K562 (cell line): ENCODE measurements around the gene CBFA2T3. TPM values are rescaled to one million over a fixed set of nuclear protein-coding genes. Genes with fewer than 3 reads are reported as not detected.

Experiments
- ATAC-seq: fragments of 200-7000 bp; cut with Tn5 transposase; 3 replicates; pipeline ENCODE4 v1.9.1; 2020; ENCODE audit warnings: moderate library complexity
- BruUV-seq: library from RNA; stranded (reverse); fragments of 400-500 nt; replicated peaks from 2 replicates; lab custom pipeline; 2021; lab: Mats Ljungman, UMichigan
- CTCF ChIA-PET: fragments of 300-600 bp; formaldehyde crosslinking; extraction: SDS; loops from one replicate; lab custom pipeline; 2021; ENCODE audit warnings: low intra/inter-chr PET ratio; lab: Yijun Ruan, JAX
- POLR2A ChIA-PET: fragments of 300-600, 350-650 bp; sonication (Branson Sonifier 250); formaldehyde crosslinking; extraction: SDS; loops from one replicate; lab custom pipeline; 2021; ENCODE audit warnings: antibody characterized with exemption, inconsistent platforms; lab: Yijun Ruan, JAX
- DNase-seq, 4 experiments: peaks; one replicate each; pipeline versions ENCODE4 v3.0.0 to v3.0.0-alpha.2; 2011 to 2018; ENCODE audit warnings: low spot score in 3 of 4, mixed read lengths in 3 of 4; ENCODE audit errors: extremely low read depth in 1 of 4
- FAIRE-seq: peaks from 2 replicates; lab custom pipeline; 2011; peaks lifted over from hg19 to GRCh38; lab: Jason Lieb, UNC
- H2AFZ ChIP-seq: 2 replicates; pipeline ENCODE4 v1.6.0; 2011; ENCODE audit warnings: low read depth, low read length, control low read depth, inconsistent platforms
- H3K27ac ChIP-seq: fragments of 200-600 bp; 3 replicates; pipeline ENCODE4 v1.8.0; 2011; ENCODE audit warnings: low read depth, mild to moderate bottlenecking, control low read depth, inconsistent platforms, low read length, moderate library complexity, mixed read lengths; ENCODE audit errors: extremely low read depth
- H3K27me3 ChIP-seq, 2 experiments: fragments of 300-600 bp in 1 of 2; 2 replicates in 1 of 2; 3 replicates in 1 of 2; pipeline versions ENCODE4 v1.6.0 to v1.8.0; 2011; ENCODE audit warnings: inconsistent platforms in 2 of 2, low read length in 2 of 2, mild to moderate bottlenecking in 1 of 2, mixed read lengths in 1 of 2, moderate library complexity in 1 of 2; ENCODE audit not compliant: control insufficient read depth in 2 of 2, insufficient read depth in 2 of 2
- H3K36me3 ChIP-seq: fragments of 300-600 bp; 3 replicates; pipeline ENCODE4 v1.8.0; 2011; ENCODE audit warnings: mild to moderate bottlenecking, low read length, inconsistent platforms; ENCODE audit not compliant: control insufficient read depth, insufficient read depth
- H3K4me1 ChIP-seq, 2 experiments: fragments of 200-600 bp in 1 of 2; replicated peaks in 1 of 2; 2 replicates in 1 of 2; 3 replicates in 1 of 2; pipeline versions ENCODE4 v1.5.1 to v1.8.0; 2011; ENCODE audit warnings: inconsistent platforms in 2 of 2, low read length in 2 of 2, mild to moderate bottlenecking in 1 of 2, mixed read lengths in 1 of 2, moderate library complexity in 1 of 2; ENCODE audit not compliant: control insufficient read depth in 2 of 2, insufficient read depth in 2 of 2
- H3K4me2 ChIP-seq: 2 replicates; pipeline ENCODE4 v1.6.1; 2011; ENCODE audit warnings: low read length, control low read depth, inconsistent platforms, mixed read lengths; ENCODE audit not compliant: insufficient read depth
- H3K4me3 ChIP-seq: fragments of 200-600 bp; sonication (generic), shearing (Covaris generic); 2 replicates; pipeline ENCODE4 v1.5.1; 2016; ENCODE audit warnings: control low read depth, inconsistent platforms
- H3K79me2 ChIP-seq: fragments of 200-600 bp; 3 replicates; pipeline ENCODE4 v1.8.0; 2011; ENCODE audit warnings: low read length, inconsistent platforms; ENCODE audit not compliant: control insufficient read depth, insufficient read depth
- H3K9ac ChIP-seq, 2 experiments: 2 replicates each; pipeline versions ENCODE4 v1.6.0 to v1.6.1; 2011; ENCODE audit warnings: low read depth in 2 of 2, low read length in 2 of 2, control low read depth in 1 of 2, inconsistent platforms in 1 of 2, mild to moderate bottlenecking in 1 of 2, mixed read lengths in 1 of 2; ENCODE audit not compliant: insufficient read depth in 1 of 2
- H3K9me1 ChIP-seq: one replicate; pipeline ENCODE4 v1.6.0; 2011; ENCODE audit warnings: inconsistent platforms, mild to moderate bottlenecking, low read length, moderate library complexity; ENCODE audit not compliant: control insufficient read depth, insufficient read depth
- H3K9me3 ChIP-seq: replicated peaks from 2 replicates; pipeline ENCODE4 v1.5.1; 2011; ENCODE audit warnings: low read depth, low read length, inconsistent platforms; ENCODE audit not compliant: control insufficient read depth, insufficient read depth
- H4K20me1 ChIP-seq: replicated peaks from 2 replicates; pipeline ENCODE4 v1.6.1; 2011; ENCODE audit warnings: low read length, inconsistent platforms, mixed read lengths; ENCODE audit not compliant: control insufficient read depth, insufficient read depth
- FOS ChIP-seq: IDR thresholded peaks from 3 replicates; pipeline ENCODE4 v1.6.1; 2011; ENCODE audit not compliant: insufficient read length; ENCODE audit errors: extremely low read depth
- FOXA3 ChIP-seq, 2 experiments: fragments of 450-650 bp in 1 of 2; sonication (generic) in 1 of 2; formaldehyde crosslinking; IDR thresholded peaks in 1 of 2; conservative IDR thresholded peaks in 1 of 2; 2 replicates each; pipeline versions ENCODE4 v1.4.0 to v1.8.0; 2020 to 2022; ENCODE audit warnings: mild to moderate bottlenecking in 2 of 2, missing genetic modification reagents in 1 of 2
- JUN ChIP-seq, 2 experiments: sonication (generic) in 1 of 2; formaldehyde crosslinking in 1 of 2; IDR thresholded peaks; 2 replicates each; pipeline versions ENCODE4 v1.6.1 to v1.8.0; 2012 to 2022; ENCODE audit warnings: borderline replicate concordance in 2 of 2, mild to moderate bottlenecking in 2 of 2, improper control_type of control experiment in 1 of 2, low read depth in 1 of 2, low read length in 1 of 2, missing genetic modification reagents in 1 of 2
- MTA3 ChIP-seq: fragments of 450-650 bp; formaldehyde crosslinking; IDR thresholded peaks from 2 replicates; pipeline ENCODE4 v1.6.1; 2017; ENCODE audit warnings: mild to moderate bottlenecking, borderline replicate concordance
- MXI1 ChIP-seq: IDR thresholded peaks from 2 replicates; pipeline ENCODE4 v1.6.1; 2011; ENCODE audit warnings: low read depth, mild to moderate bottlenecking, improper control_type of control experiment, low read length
- POLR2G ChIP-seq: fragments of 200-400 bp; formaldehyde crosslinking; IDR thresholded peaks from 2 replicates; pipeline ENCODE4 v1.6.1; 2017; ENCODE audit warnings: low read depth, mild to moderate bottlenecking, antibody characterized with exemption, low read length, moderate library complexity
- PTBP1 ChIP-seq: fragments of 200-400 bp; formaldehyde crosslinking; IDR thresholded peaks from 2 replicates; pipeline ENCODE4 v1.6.1; 2017; ENCODE audit warnings: low read depth, low read length
- RBM17 ChIP-seq: fragments of 200-400 bp; formaldehyde crosslinking; IDR thresholded peaks from 2 replicates; pipeline ENCODE4 v1.6.1; 2017; ENCODE audit warnings: low read depth, mild to moderate bottlenecking, low read length, borderline replicate concordance
- RBM22 ChIP-seq: fragments of 200-400 bp; formaldehyde crosslinking; IDR thresholded peaks from 2 replicates; pipeline ENCODE4 v1.6.1; 2018; ENCODE audit warnings: low read length, low read depth; ENCODE audit not compliant: poor library complexity, severe bottlenecking
- SPI1 ChIP-seq: IDR thresholded peaks from 2 replicates; pipeline ENCODE4 v1.6.1; 2011; ENCODE audit warnings: low read depth, low read length, control low read depth, borderline replicate concordance
- ZNF586 ChIP-seq: fragments of 450-650 bp; formaldehyde crosslinking; conservative IDR thresholded peaks from 2 replicates; pipeline ENCODE4 v1.4.0; 2020; ENCODE audit warnings: mild to moderate bottlenecking, moderate library complexity
- ZZZ3 ChIP-seq: fragments of 450-650 bp; IDR thresholded peaks from 2 replicates; pipeline ENCODE4 v1.6.1; 2016; ENCODE audit warnings: antibody characterized with exemption, mild to moderate bottlenecking, moderate library complexity
- WGBS: fragments of 100-300 bp; shearing (Covaris generic); methylation state at CpG from one replicate; pipeline ENCODE4 v1.1.6; 2016; ENCODE audit warnings: low coverage, mixed read lengths; ENCODE audit not compliant: insufficient coverage; ENCODE audit errors: missing lambda C conversion rate; 5-methylcytosine and 5-hydroxymethylcytosine counted together
- in situ Hi-C: fragments of 300-500 bp; cut with MboI; formaldehyde crosslinking; loops from 4 replicates; pipeline ENCODE4 v1.15.0; 2018; ENCODE audit warnings: inconsistent platforms, mixed read lengths
- intact Hi-C: fragments of 100-400 bp; cut with micrococcal nuclease; formaldehyde crosslinking; loops from 2 replicates; pipeline ENCODE4 v1.14.2; 2022
- polyA plus RNA-seq, 8 experiments: library from polyadenylated mRNA; depleted of rRNA in 4 of 8; stranded (reverse) in 5 of 8; unstranded in 3 of 8; fragments of >200 nt; fragmentation: Nextera tagmentation in 2 of 8; fragmentation: Illumina TruSeq in 1 of 8; extraction: Ambion mirVana in 2 of 8; extraction: Trizol in 1 of 8; gene quantifications; 2 replicates each; pipeline versions ENCODE4 v1.2.1 to v1.2.3, GENCODE V29; 2011 to 2014; ENCODE audit warnings: inconsistent platforms in 1 of 8, missing spikeins in 1 of 8
- total RNA-seq, 7 experiments: library from RNA; depleted of rRNA in 6 of 7; stranded (reverse); fragments of >200 nt in 6 of 7; fragmentation: Illumina TruSeq in 2 of 7; extraction: Trizol in 2 of 7; gene quantifications; 2 replicates each; pipeline versions ENCODE4 v1.2.1 to v1.2.3, GENCODE V29; 2011 to 2021; ENCODE audit warnings: low replicate concordance in 1 of 7
- TF ChIP-seq, protein P1 (sequence below): sonication (generic); formaldehyde crosslinking; IDR thresholded peaks from 2 replicates; pipeline ENCODE4 v1.8.1; 2023; ENCODE audit warnings: mild to moderate bottlenecking, missing genetic modification reagents

The CBFA2T3 gene
- total and polyA plus RNA-seq, 9 of the 15 experiments (the other 6 are each of a cell fraction or from before 2014, with no cell fraction given) = 2.3 to 145 (median 6.7) TPM

DNA sequence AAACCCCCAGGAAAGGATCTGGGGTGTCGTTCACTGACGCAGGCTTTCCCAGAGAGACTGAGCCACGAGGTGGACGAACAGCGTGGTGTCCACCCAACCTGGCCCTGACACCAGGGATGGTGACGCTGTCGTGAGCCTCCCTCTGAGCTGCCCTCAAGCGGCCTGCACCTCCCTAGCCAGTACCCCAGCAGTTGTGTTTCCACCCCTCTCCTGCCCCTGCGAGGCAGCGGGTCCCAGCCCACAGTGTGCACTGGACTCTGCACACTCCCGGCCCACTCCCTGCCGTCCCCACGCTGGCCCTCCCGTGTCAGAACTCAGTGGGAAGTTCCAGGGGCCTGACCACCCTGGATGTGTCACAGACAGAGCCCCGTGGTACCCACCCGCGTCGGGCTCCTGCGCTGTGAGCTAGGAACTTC lies 39.8 kb downstream of the CBFA2T3 start:
- Histone ChIP-seq H3K9me3 (no peaks in the 10 kb centered on the region), H3K9ac (peak overlapping the region in 1 of 2 experiments; percentile 52; a peak in 2 of 4 replicates), H3K27me3 (no peaks in the 10 kb centered on the region), H3K4me2 (no peak overlapping the region), H2AFZ (no peak overlapping the region), H3K4me3 (no peak overlapping the region), H3K27ac (no peak overlapping the region), H4K20me1 (peaks cover 6% of the 10 kb centered on the region; the same call in 1 of the 2 replicates), H3K36me3 (peaks cover 72% of the 10 kb centered on the region; the same call in 2 of the 3 replicates), H3K79me2 (peaks cover 86% of the 10 kb centered on the region), H3K4me1 (peaks cover 0 to 65% of the 10 kb centered on the region in 2 experiments; a peak in 2 of 5 replicates), H3K9me1 (no peaks in the 10 kb centered on the region)
- intact Hi-C loops (no loop called here), in situ Hi-C loops (no loop called here)
- WGBS = 97% methylated on average over 16 of the region's 19 CpGs
- no peak for FAIRE-seq
- CTCF ChIA-PET = no interaction called here
- POLR2A ChIA-PET = no interaction called here
- no TSS peak for BruUV-seq
- ATAC-seq = no peak
- TF ChIP-seq MTA3 = no peak
- peak; percentile 51 for TF ChIP-seq POLR2G
- DNase-seq = no peak

DNA sequence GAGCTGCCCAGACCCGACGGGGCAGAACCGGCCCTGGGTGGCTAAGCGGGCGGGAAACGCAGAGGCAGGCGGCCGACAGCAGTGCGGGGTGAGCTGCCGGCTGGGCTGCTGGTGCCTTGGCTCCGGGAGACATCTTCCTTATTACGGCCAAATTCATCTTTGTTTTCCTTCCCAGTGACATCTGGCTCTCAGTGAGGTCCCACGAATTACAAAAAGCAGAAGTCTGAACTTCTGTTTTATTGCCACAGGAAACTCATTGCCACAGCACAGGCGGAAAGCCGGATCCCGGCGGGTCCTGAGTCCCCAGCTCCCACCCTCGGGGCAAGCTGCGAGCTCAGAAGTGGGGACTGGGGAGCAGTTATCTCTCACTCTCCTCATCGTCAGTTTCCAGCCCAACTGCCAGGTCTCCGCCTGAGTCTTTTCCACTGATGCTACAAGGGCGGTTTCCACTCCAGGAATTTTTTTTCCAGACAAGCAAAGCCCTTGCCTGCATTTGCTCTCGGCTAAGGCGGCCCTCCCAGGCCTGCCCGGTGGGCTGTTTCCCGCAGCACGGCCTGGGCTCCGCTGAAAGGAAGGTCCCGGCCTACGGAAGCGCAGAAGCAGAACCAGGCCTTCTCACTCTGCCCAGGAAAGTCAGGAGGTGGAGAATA lies 40.3 kb downstream of the CBFA2T3 start:
- no peak for TF ChIP-seq MXI1
- TF ChIP-seq, protein P1, sequence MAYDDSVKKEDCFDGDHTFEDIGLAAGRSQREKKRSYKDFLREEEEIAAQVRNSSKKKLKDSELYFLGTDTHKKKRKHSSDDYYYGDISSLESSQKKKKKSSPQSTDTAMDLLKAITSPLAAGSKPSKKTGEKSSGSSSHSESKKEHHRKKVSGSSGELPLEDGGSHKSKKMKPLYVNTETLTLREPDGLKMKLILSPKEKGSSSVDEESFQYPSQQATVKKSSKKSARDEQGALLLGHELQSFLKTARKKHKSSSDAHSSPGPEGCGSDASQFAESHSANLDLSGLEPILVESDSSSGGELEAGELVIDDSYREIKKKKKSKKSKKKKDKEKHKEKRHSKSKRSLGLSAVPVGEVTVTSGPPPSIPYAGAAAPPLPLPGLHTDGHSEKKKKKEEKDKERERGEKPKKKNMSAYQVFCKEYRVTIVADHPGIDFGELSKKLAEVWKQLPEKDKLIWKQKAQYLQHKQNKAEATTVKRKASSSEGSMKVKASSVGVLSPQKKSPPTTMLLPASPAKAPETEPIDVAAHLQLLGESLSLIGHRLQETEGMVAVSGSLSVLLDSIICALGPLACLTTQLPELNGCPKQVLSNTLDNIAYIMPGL (CRISPR knock-in tag) = no peak
- TF ChIP-seq PTBP1 = no peak
- no peak for TF ChIP-seq ZNF586 (CRISPR knock-in tag)
- no peak for TF ChIP-seq RBM17
- no peak for TF ChIP-seq FOXA3 (CRISPR knock-in tag; conservative IDR thresholded peaks at IDR 0.05 in 1 of 2, IDR thresholded peaks at IDR 0.05 in 1 of 2)
- TF ChIP-seq ZZZ3 = no peak
- no peak for TF ChIP-seq JUN (IDR thresholded peaks at IDR 0.05; ENCODE audit: borderline replicate concordance, low read depth, low read length)
- no peak for TF ChIP-seq JUN (CRISPR knock-in tag; IDR thresholded peaks at IDR 0.05; ENCODE audit: borderline replicate concordance)
- TF ChIP-seq FOS = no peak
- TF ChIP-seq RBM22 = peak; percentile 24
- TF ChIP-seq SPI1 = 0 out of 2 replicates have a peak, but pooled peaks have one; percentile 11
- Histone ChIP-seq H3K79me2 (peaks cover 86% of the 10 kb centered on the region), H3K9me3 (no peaks in the 10 kb centered on the region), H3K4me3 (no peak overlapping the region), H4K20me1 (peaks cover 6% of the 10 kb centered on the region; the same call in 1 of the 2 replicates), H2AFZ (no peak overlapping the region), H3K27ac (no peak overlapping the region), H3K27me3 (no peaks in the 10 kb centered on the region), H3K4me1 (peaks cover 0 to 65% of the 10 kb centered on the region in 2 experiments; a peak in 2 of 5 replicates), H3K36me3 (peaks cover 72% of the 10 kb centered on the region; the same call in 2 of the 3 replicates), H3K9me1 (no peaks in the 10 kb centered on the region), H3K4me2 (no peak overlapping the region), H3K9ac (0 out of 4 replicates have a peak overlapping the region, but pooled peaks of 1 of the 2 experiments have one; percentile 52)
- intact Hi-C loops = no loop called here
- DNase-seq (no peak), ATAC-seq (no peak), FAIRE-seq (no peak)
- ChIA-PET POLR2A (no interaction called here), CTCF (no interaction called here)
- 96% methylated on average over 26 of the region's 31 CpGs for WGBS
- in situ Hi-C loops = no loop called here
- no TSS peak for BruUV-seq
